T-helper 1 cell (primary cell): ENCODE results near the gene ITGA5.

ENCODE experiments used
- DNase-seq, 5 donors: peaks; one replicate each; pipeline ENCODE4 v3.0.0-alpha.2; 2012 to 2020

The ITGA5 gene

DNA sequence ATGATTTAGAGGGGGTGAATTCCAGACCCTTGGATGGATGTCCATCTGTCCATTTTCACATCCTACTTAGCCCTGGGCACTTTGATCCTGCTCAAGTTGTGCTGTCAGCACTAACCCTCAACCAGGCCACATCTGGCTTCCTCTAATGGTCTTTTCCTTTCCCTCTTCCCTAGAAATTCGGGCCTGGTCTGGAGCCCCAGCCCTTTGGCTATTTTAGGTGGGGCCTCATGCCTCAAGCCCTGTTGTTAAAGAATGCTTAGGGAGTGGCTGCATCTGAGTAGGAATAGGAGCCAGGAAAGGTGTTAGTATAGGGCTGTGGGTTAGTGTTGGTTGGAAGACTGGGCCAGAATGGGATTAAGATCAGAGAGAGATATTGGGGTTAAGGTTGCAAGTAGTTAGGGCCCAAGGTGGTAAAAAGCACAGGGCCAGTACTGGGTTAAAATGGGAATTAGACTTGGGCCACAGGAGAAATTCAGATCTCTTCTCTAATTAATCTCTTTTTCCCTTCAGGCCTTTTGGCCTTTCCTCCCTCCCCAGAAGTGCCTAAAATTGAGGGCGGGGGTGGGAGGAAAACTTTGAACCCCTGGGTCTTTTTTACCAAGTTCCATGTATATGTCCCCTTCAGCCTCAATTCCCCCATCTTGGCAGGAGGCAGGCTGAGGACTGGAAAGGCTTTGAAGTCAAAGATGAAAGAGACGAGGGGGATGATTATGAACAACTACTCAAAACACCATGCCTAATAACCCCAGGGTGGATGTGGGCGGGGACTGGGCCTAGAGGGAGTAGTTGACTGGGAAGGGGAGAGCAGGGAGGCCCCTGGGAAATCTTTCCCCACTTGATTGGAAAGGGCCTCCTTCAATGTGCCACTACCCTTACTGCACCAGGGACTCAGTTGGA lies 30.6 kb downstream of the ITGA5 start:
- DNase-seq = no peak

- DNase-seq = no peak
Observed at GRCh38 chr12:54387114-54387467, 32.0 kb downstream of the ITGA5 start.

GRCh38 chr12:54386403-54387113 lies 32.5 kb downstream of the ITGA5 start:
- DNase-seq = no peak

DNA sequence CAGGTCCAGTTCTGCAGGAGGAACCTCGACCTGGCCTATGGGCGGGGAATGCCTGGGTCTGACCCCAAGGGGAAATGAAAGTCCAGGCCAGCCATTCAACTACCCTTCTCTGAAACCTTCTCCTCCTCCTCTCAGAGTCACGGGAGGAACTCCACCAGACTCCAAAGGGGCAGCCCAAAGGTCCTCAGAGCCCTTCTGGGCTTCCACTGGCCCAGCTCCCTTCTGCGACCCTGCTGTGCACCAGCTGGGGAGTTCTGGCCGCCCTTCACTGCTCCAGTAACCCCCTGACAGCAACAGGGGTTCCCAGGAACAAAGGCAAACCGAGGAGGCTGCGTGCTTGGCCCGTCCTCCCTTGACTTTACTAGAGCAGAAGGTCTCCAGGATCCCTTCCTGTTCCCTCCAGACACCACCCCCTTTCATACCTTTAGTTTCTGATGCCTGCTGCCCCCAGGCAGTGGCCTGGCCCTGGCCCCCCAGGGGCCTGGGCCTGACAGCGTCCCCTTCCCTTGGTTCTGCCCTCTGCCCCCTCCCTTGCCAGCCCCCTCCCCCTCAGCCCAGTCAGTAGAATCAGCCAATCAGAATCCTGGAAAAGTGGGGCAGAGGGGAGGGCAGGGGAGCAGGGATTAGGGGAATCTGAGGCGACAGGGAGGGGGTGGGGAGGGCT lies 33.7 kb downstream of the ITGA5 start:
- no peak for DNase-seq

- no peak for DNase-seq
Observed at GRCh38 chr12:54384591-54385041, 34.5 kb downstream of the ITGA5 start, which contains the start of gene ZNF385A. ZNF385A (minus strand) TSS chr12:54384733; CDS start chr12:54384514, 219 bp downstream.

DNA sequence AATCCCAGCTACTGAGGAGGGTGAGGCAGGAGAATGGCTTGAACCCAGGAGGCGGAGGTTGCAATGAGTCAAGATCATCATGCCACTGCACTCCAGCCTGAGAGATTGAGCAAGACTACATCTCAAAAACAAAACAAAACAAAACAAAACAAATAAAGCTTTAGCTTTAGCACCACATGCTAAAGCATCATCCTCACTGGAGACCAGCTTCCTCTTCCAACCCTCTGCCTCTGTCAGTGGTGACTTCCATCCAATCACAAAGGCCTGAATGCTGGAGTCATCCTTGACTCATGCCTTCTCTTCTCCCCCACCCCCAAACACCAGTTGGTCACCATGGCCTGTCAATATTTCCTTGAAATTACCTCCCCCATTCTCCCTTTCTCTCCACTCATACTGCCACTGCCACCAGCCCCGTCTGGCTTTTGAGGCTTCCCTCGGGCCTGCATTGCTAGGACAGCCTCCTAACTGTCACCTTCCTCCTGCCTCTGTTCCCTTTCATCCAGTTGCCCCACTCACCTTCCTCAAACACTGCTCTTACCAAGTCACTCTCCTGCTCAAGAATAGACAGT lies 35.9 kb downstream of the ITGA5 start:
- DNase-seq = no peak

DNA sequence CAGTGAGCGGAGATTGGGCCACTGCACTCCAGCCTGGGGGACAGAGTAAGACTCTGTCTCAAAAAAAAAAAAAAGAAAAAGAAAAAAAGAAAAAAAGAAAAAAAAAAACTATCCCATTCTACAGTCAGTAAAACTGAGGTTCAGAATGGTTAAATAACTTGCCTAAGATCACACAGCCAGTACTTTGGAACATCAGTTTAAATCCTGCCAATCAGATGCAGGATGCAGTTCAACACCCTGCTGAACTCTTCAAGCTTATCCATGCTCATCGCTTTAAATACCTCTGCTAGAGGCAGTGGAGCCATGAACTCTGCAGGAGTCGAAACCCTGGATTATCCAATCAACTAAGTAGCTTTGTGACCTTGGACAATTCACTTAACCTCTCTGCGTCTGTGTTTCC lies 37.9 kb downstream of the ITGA5 start:
- DNase-seq = no peak

- DNase-seq = peak; percentile 72 to 87 (median 81)
Observed at GRCh38 chr12:54379398-54380201, 39.5 kb downstream of the ITGA5 start.

- DNase-seq = no peak
Observed at GRCh38 chr12:54378796-54379397, 40.2 kb downstream of the ITGA5 start.

- DNase-seq = no peak
Observed at GRCh38 chr12:54377797-54378515, 41.1 kb downstream of the ITGA5 start.

- no peak for DNase-seq
Observed at GRCh38 chr12:54377007-54377406, 42.1 kb downstream of the ITGA5 start.

DNA sequence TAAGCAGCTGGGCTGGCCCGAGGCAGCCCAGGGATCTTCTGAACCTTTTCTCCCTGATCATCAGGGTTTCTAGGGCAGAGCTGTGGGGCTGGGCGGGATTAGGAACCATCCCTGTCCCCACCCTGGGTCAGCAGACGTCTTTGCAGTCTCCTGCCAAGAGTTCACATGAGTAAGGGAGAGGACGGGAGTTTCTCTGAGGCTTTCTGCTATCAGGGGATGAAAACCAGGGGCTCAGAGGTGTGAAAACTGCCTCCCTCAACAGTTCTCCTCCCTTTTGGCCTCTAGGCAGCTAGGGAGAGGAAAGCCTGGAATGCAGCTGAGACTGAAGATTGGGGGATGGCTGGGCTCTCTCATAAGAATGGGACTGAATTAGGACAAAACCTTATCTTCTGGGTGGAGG lies 42.5 kb downstream of the ITGA5 start:
- no peak for DNase-seq

DNA sequence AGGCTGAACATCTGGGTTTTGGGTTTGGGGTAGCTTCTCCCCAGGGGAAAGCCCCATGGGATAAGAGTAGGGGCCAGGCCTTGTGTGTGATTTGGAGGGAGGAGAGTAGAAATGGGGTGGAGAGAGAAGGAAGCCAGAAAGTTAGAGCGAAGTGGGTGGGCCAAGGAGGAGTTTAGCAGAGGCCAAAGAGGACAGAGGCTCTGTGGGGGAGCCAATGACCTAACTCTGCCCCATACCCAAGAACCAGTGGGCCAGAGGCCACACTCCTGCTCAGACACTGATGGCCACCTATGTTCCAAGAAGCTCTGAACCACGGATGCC lies 43.8 kb downstream of the ITGA5 start:
- DNase-seq = no peak

GRCh38 chr12:54374562-54375258 lies 44.4 kb downstream of the ITGA5 start:
- DNase-seq = no peak

DNA sequence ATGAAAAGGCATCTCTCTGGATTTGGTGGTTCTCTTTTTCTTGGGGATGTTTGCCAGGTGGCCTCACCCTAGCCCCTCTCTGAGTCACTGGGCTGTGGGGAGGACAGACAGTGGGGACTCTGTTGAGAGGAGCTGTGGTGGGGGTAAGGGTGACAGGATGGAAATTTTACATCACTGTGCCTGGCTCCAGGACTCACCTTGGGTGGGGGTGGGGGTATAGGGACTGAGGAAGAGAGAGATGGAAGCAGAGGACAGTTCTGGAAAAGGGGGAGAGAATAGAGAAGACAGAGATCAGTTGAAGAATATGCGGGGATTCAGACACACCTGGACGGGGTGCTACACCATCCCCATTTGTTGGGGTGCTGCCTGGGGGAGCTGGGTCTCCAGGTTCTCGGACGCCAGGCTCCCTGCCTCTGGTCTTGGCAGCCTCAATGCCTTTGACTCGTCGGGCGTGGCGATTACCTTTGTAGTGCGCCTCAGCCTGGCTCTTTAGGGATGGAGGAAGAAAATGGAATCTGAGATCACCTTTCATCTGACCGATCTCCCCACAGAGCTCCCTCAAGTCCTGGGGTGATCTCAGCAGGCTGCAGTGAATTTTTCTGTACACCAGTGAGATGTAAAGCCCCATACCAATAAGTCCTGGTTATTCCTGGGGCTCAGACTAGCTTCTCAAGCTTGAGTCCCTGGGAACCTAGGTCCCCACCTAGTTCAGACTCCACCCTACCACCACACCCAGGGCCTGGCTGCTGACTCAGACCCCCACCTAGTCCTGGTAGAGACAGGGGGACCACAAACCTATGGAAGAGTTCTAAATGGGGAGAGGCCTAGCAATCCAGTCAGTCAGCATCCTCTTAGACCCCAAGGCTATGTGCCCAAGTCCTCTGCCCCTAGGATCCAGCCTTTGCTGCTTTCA lies 45.2 kb downstream of the ITGA5 start:
- DNase-seq = no peak

- DNase-seq = no peak
Observed at GRCh38 chr12:54372113-54372806, 46.8 kb downstream of the ITGA5 start.

GRCh38 chr12:54371328-54372112 lies 47.5 kb downstream of the ITGA5 start:
- no peak for DNase-seq

DNA sequence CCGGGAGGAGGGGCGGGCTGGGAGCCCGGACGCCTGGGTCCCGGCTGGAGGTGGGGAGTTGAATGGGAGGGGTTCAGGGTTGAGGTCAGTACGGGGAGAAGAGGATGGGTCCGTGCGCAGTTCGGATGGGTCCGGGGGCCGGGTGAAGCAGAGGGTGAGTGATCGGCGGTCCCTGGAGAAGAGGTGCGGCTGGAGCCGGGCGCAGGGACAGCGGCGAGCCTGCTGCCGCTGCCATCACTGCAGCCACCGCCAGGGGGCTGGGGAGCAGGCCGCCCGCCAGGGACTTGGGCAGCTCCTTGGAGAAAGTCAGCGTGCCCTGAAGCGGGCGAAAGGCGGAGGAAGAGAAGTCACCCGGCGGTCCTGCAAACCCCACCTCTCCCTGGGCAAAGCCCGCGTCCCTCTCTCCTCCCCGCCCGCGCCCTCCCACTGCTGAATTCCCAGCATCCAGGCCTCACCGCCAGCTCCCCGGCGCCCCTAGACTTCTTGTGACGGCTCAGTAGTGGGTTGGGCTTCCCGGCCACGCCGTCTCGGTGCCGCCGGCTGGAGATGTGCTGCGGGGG lies 48.8 kb downstream of the ITGA5 start:
- no peak for DNase-seq
